T-helper 2 cell (primary cell): ENCODE results near the gene WDR45B.

Experiments used
- DNase-seq, 5 experiments: peaks; one replicate each; pipeline versions ENCODE4 v3.0.0 to v3.0.0-alpha.2; 2012 to 2022

WDR45B gene

GRCh38 chr17:82627405-82627804 is 20.8 kb downstream of the WDR45B start:
- DNase-seq = no peak

- no peak for DNase-seq
These were observed 24.5 kb downstream of the WDR45B start for GRCh38 chr17:82623707-82624106.

GRCh38 chr17:82619641-82620040 is 28.6 kb downstream of the WDR45B start:
- no peak for DNase-seq

GRCh38 chr17:82619211-82619610 is 29.0 kb downstream of the WDR45B start:
- DNase-seq = no peak

- DNase-seq = no peak
These were observed 32.1 kb downstream of the WDR45B start for GRCh38 chr17:82616021-82616711.

GRCh38 chr17:82615084-82616020 is 32.9 kb downstream of the WDR45B start:
- DNase-seq = no peak

GRCh38 chr17:82614095-82614631 is 34.1 kb downstream of the WDR45B start:
- DNase-seq = no peak

- no peak for DNase-seq
These were observed 34.8 kb downstream of the WDR45B start for GRCh38 chr17:82613283-82614094.

- no peak for DNase-seq
These were observed 36.8 kb downstream of the WDR45B start for GRCh38 chr17:82611140-82612058.

- DNase-seq = no peak
These were observed 38.6 kb downstream of the WDR45B start for GRCh38 chr17:82609655-82610054.

GRCh38 chr17:82608816-82609215 is 39.4 kb downstream of the WDR45B start:
- DNase-seq = no peak

- no peak for DNase-seq
These were observed 42.2 kb downstream of the WDR45B start for GRCh38 chr17:82605939-82606600.

GRCh38 chr17:82604532-82604931 is 43.7 kb downstream of the WDR45B start:
- DNase-seq = no peak

GRCh38 chr17:82603981-82604448 is 44.2 kb downstream of the WDR45B start:
- DNase-seq = peak in 1 of 5 experiments; percentile 57

- DNase-seq = no peak
These were observed 45.1 kb downstream of the WDR45B start for GRCh38 chr17:82602986-82603710.

GRCh38 chr17:82602487-82602886 is 45.8 kb downstream of the WDR45B start:
- no peak for DNase-seq

GRCh38 chr17:82601447-82602000 is 46.7 kb downstream of the WDR45B start:
- no peak for DNase-seq

GRCh38 chr17:82600731-82601446 is 47.4 kb downstream of the WDR45B start:
- no peak for DNase-seq
